ENCODE data around the gene CTSO. TPM values are rescaled to one million over a fixed set of nuclear protein-coding genes. Genes with fewer than 3 reads are reported as not detected.

Gene CTSO
- 3.4 and 3.7 TPM in 2 replicates for total RNA-seq
- long read RNA-seq, transcript CTSO-201 (8 exons, 2,954 nt), result major isoform, 10 of 14 reads
- long read RNA-seq, partial matches to known transcripts, result 2 of 14 reads
- long read RNA-seq, other reads (novel, unspliced or antisense), result 2 of 14 reads

GRCh38 chr4:155953151-155954117 lies at the start of gene CTSO:
Gene CTSO, minus strand, starts transcription at chr4:155953866. Its CDS starts 19 bp downstream, at chr4:155953847.
- DNase-seq (ENCODE audit: low spot score, unreplicated experiment), result peak; percentile 23
- Mint-ChIP-seq H3K9me3 (ENCODE audit: low read depth) (peaks cover 4% of the 10 kb centered on the region), H3K36me3 (ENCODE audit: insufficient read depth) (no peaks in the 10 kb centered on the region), H3K27ac (peak within 1 kb of the TSS; percentile 98), H3K4me1 (ENCODE audit: low read depth) (peaks cover 7% of the 10 kb centered on the region), H3K4me3 (ENCODE audit: low read depth) (peak within 1 kb of the TSS; percentile 88), H3K27me3 (no peaks in the 10 kb centered on the region)
- TF ChIP-seq CTCF (IDR thresholded peaks at IDR 0.05; ENCODE audit: unreplicated experiment), result peak; percentile 55

DNA sequence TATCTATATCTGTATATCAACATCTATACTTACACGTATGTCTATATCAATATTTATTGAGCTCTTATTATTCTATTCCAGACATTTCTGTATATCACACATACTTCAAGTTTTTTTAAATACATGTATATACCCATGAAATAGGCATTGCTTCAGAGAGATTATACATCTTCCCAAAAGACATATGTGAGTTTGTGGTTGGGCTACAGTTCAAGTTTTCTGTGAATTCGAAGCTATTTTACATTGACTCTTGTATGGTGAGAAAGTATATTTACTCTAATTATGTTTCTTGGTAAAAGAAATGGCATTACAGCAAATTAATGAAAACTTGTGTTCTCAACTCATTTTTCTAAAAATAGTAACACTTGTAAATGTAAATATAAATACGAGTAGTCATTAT lies 46.8 kb upstream of the CTSO start:
- no peak overlapping the region for H3K4me3 Mint-ChIP-seq (ENCODE audit: low read depth)
- no peak overlapping the region for H3K27ac Mint-ChIP-seq
- H3K36me3 Mint-ChIP-seq (ENCODE audit: insufficient read depth), result no peaks in the 10 kb centered on the region
- no peaks in the 10 kb centered on the region for H3K27me3 Mint-ChIP-seq
- peaks cover under 1% of the 10 kb centered on the region for H3K4me1 Mint-ChIP-seq (ENCODE audit: low read depth)
- no peak for TF ChIP-seq CTCF (IDR thresholded peaks at IDR 0.05; ENCODE audit: unreplicated experiment)
- DNase-seq (ENCODE audit: low spot score, unreplicated experiment), result no peak
- H3K9me3 Mint-ChIP-seq (ENCODE audit: low read depth), result peaks cover 10% of the 10 kb centered on the region

- H3K4me1 Mint-ChIP-seq (ENCODE audit: low read depth), result peaks cover 6% of the 10 kb centered on the region
- no peak overlapping the region for H3K27ac Mint-ChIP-seq
- H3K27me3 Mint-ChIP-seq, result no peaks in the 10 kb centered on the region
- H3K36me3 Mint-ChIP-seq (ENCODE audit: insufficient read depth), result no peaks in the 10 kb centered on the region
- TF ChIP-seq CTCF (IDR thresholded peaks at IDR 0.05; ENCODE audit: unreplicated experiment), result peak; percentile 54
- no peak for DNase-seq (ENCODE audit: low spot score, unreplicated experiment)
- H3K4me3 Mint-ChIP-seq (ENCODE audit: low read depth), result no peak overlapping the region
- peaks cover 10% of the 10 kb centered on the region for H3K9me3 Mint-ChIP-seq (ENCODE audit: low read depth)
Observed at GRCh38 chr4:155999725-156000124, 46.1 kb upstream of the CTSO start.

GRCh38 chr4:155995069-155995468 lies 41.4 kb upstream of the CTSO start:
- no peak overlapping the region for H3K27ac Mint-ChIP-seq
- DNase-seq (ENCODE audit: low spot score, unreplicated experiment), result no peak
- H3K4me3 Mint-ChIP-seq (ENCODE audit: low read depth), result no peak overlapping the region
- H3K4me1 Mint-ChIP-seq (ENCODE audit: low read depth), result peaks cover 6% of the 10 kb centered on the region
- no peak for TF ChIP-seq CTCF (IDR thresholded peaks at IDR 0.05; ENCODE audit: unreplicated experiment)
- H3K9me3 Mint-ChIP-seq (ENCODE audit: low read depth), result no peaks in the 10 kb centered on the region
- no peaks in the 10 kb centered on the region for H3K27me3 Mint-ChIP-seq
- no peaks in the 10 kb centered on the region for H3K36me3 Mint-ChIP-seq (ENCODE audit: insufficient read depth)

- H3K9me3 Mint-ChIP-seq (ENCODE audit: low read depth), result peaks cover 5% of the 10 kb centered on the region
- no peak for DNase-seq (ENCODE audit: low spot score, unreplicated experiment)
- H3K27me3 Mint-ChIP-seq, result no peaks in the 10 kb centered on the region
- peak overlapping the region; percentile 31 for H3K27ac Mint-ChIP-seq
- no peaks in the 10 kb centered on the region for H3K4me1 Mint-ChIP-seq (ENCODE audit: low read depth)
- no peak overlapping the region for H3K4me3 Mint-ChIP-seq (ENCODE audit: low read depth)
- H3K36me3 Mint-ChIP-seq (ENCODE audit: insufficient read depth), result no peaks in the 10 kb centered on the region
- no peak for TF ChIP-seq CTCF (IDR thresholded peaks at IDR 0.05; ENCODE audit: unreplicated experiment)
Observed at GRCh38 chr4:155984106-155984797, 30.6 kb upstream of the CTSO start.
